Activated CD4-positive, alpha-beta T cell treated with anti-CD3 and anti-CD28 coated beads, Interleukin-2, Interleukin-6, amounts not matched to agents 100 ng/mL and 50 ng/mL, durations not matched to agents 16 hours and 8 hours (primary cell): Measurements from ENCODE around the gene PTPRS.
"Not testable (repeated sequence)": the region's sequence is repeated elsewhere in the genome, so short reads cannot be mapped to it uniquely, and the experiment has no call there.

ENCODE experiments used
- DNase-seq: peaks from one replicate; pipeline ENCODE4 v3.0.0-alpha.2; 2020

The PTPRS gene

DNA sequence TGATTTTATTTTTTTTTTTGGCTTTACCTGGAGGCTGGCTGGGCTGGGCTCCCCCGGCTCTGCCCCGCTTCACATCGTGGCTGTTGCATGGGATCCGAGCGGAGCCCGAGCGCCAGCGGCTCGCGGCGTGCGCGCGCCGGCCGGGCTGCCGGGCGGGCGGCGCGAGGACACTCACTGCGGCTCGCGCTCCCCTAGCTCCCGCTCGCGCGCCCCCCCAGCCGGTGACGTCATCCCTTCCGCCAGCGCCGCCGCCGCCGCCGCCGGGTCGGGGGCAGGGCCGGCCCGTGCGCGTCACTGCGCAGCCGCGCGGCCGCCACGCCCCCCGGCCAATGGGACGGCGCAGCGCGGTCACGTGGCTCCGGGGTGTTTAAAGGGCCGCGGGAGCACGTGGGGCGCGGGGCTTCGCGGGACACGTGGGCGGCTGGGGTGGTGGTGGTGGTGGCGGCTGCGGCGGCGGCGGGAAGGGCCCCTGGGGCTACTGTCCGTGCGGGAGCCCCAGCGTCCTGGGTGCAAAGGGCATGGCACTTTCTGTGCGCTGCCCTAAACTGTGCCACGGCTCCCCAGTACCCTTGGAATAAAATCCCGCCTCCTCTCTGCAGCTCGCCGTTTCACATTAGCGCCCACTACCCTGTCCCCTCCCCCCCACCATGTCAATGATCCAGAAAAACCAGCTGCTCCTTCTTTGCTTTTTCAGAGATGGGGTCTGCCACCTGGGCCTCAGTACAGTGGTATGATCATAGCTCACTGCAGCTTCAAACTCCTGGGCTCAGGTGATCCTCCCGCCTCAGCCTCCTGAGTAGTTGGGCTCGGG, at the start of gene PTPRS:
Gene PTPRS, minus strand, starts transcription at position 176 of the 811 bp plus-strand sequence. CDS start 54,672 bp downstream, outside the sequence.
- DNase-seq, result peak; percentile 55

DNA sequence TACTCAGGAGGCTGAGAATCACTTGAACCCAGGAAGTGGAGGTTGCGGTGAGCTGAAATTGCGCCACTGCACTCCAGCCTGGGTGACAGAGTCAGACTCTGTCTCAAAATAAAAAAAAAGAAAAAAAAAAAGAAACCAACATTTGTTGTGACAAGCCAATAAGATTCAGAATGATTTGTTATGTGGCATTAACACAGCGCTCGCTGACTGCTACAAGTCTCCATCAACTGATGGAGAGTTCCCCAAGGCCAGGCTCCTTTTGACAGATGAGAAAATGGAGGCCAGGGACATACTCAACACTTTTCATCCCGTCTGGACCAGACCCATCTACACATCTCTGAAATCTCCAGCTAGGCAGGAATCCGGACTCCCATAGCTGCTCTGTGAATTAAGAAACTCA, 48.7 kb upstream of the PTPRS start:
- no peak for DNase-seq

DNA sequence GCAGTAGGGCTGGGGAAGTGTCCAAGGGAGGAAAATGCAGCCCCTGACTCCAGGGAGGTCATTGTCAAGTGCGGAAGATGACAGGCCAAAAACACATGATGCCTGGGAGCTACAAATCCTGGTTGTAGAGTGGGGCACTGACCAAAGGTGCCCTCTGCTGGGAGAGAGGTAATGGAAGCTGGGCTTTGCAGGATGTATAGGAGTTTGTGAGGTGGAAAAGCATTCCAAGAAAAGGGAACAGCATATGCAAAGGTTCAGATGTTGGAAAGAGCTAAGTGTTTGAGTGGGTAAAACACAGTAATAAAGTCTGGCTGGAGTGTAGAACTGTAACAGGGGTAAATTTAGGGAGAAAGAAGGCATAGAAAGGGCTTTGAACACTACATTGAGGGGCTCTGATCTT, 46.9 kb upstream of the PTPRS start:
- DNase-seq, result no peak

DNA sequence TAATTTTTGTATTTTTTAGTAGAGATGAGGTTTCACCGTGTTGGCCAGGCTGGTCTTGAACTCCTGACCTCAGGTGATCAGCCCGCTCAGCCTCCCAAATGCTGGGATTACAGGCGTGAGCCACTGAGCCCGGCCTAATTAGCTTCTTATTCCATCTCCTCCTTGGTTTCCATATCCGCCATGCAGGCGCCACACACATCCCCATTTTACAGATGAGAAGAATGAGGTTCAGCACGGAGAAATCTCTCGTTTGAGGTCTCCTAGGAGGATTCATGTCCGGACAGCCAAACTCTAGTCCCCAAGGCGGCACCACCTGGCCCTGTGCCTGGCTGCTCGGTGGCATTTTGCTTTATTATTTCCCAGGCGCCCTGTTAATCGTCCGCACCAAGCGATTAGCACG, 46.2 kb upstream of the PTPRS start:
- DNase-seq, result no peak

DNA sequence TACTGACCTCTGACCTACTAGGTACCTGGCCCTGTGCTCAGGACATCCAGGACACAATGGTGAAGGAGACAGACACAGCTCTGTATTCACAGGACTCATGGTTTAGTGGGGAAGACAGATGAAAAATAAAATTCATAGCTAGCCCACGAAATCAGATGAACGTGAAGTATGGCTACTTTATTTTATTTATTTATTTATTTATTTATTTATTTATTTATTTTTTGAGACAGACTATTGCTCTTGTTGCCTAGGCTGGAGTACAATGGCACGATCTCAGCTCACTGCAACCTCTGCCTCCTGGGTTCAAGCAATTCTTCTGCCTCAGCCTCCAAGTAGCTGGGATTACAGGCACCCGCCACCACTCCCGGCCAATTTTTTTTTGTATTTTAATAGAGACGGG, 40.6 kb upstream of the PTPRS start:
- not testable (repeated sequence) for DNase-seq

DNA sequence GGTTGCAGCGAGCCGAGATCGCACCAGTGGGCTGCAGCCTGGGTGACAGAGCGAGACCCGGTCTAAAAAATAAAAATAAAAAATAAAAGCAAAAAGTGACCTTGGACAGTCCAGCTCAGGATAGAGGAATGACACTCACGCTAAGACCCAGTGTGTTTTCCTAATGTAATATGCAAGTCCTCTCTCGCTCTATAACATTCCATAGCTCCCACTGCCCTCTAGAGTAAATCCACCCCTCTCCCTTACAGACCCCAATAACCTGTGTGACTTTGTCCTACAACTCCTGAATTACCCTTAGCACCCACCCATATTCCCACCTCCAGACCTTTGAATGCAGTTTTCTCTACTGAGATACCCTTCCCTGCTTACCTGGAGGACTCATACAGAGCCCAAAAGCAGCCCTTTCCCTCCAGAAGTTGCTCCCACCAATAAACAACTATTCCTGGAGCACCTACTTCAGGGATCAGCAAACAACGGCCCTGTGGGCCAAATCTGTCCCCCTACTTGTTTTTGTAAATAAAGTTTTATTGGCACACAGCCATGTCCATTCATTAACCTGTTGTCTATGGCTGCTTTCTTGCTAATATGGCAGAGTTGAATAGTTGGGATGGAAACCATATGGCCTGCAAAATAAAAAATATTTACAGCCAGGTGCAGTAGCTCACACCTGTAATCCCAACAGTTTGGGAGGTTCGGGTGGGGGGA, 39.8 kb upstream of the PTPRS start:
- no peak for DNase-seq

DNA sequence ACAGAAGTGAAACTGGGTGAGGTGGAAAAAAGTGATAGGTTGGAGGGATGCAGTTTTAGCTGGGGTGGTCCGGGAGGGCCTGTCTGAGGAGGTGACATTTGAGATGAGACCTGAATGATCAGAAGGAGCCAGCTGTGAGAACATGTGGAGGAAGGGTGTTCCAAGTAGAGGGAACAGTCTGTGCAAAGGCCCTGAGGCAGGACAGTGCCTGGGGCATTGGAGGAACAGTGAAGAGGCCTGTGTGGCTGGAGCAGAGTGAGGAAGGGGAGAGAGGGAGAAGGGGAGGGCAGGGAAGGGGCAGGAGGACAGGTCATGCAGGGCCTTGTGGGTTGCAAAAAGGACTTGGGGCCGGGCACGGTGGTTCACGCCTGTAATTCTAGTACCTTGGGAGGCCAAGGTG, 36.3 kb upstream of the PTPRS start:
- no peak for DNase-seq

DNA sequence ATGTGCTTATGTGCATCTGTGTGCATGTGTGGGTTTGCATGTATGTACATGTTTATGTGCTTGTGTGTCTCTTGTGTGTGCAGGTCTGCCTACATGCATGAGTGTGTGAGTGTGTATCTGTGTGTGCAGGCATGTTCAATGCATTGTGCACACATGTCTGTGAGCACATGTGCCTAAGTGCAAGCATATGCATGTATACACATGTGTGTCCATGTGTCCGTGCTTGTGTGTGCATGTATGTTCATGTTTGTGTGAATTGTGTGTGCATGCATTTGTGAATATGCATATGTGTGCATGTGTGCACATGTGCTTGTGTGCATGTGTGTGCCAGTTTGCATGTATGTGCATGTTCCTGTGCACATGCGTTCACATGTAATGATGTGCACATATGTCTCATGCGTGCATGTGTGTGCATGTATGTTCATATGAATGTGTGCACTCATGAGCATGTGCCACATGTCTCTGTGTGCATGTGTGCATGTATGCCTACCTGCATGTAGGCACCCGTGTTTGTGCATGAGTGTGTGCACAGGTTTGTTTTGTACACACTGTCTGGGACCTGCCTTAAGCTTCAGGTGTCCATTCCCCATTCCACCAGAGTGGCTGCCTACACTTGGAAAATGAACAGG, 32.1 kb upstream of the PTPRS start:
- DNase-seq, result no peak

DNA sequence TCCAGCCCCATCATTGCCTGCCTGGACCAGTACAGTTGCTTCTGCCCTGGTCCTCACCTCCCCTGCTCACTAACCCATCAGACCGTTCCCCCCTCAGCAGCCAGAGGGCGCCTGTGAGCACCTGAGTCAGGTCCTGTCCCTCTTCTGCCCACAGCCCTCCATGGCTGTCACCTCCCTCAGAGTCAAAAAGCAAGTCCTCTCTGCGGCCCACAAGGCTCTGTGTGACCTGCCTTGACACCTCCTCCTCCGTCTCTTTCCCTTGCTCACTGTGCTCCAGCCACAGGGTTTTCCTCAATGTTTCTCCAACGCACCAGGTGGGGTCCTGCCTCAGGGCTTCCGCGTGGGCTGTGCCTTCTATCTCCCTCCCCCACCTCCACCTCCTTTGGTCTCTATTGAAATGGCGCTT, 29.4 kb upstream of the PTPRS start:
- DNase-seq, result peak; percentile 68

DNA sequence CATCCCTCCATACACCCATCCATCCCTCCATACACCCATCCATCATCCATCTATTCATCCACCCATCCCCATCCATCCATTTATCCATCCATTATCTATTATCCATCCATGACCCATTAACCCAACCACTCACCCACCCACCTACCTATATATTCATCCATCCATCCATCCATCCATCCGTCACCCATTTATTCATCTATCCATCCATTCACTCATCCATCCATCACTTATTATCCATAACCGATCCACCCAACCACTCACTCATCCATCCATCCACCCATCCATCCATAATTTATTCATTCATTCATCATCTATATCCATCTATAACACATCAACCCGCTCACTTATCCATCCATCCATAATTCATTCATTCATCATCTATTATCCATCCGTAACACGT, 28.7 kb upstream of the PTPRS start:
- no peak for DNase-seq

DNA sequence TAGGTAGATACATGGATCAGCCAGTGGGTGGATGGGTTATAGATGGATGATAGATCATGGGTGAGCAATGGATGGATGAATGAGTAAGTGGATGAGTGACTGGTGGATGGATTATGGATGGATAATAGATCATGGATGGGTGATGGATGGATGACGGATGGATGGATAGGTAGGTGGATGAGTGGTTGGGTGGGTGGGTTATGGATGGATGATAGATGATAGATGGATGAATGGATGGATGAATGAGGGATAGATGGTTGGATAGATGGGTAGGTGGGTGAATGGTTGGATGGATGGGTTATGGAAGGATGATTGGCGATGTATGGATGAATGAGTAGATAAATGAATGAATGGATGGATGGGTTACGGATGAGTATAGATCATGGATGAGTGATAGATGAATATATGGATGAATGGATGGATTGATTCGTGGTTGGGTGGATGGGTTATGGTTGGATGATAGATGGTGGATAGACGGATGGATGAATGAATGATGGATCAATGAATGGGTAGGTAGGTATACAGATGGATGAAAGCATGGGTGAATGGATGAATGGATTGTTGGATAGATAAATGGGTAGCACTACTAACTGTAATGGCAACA, 27.0 kb upstream of the PTPRS start:
- DNase-seq, result no peak

DNA sequence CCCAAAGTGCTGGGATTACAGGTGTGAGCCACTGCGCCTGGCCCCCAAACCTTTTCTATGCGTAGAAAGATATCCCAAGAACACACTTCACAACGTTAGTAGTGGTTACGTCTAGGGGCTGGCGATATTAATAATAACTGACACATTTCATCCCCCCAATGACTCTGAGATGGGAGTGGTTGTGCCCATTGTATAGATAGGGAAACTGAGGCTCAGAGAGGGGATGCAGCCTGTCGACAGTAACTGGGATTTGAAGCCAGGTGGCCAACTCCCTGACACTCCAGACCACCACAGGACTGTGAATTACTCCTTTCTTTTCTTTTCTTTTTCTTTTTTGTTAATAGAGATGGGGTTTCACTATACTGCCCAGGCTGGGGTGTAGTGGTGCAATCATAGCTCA, 25.3 kb upstream of the PTPRS start:
- DNase-seq, result no peak

DNA sequence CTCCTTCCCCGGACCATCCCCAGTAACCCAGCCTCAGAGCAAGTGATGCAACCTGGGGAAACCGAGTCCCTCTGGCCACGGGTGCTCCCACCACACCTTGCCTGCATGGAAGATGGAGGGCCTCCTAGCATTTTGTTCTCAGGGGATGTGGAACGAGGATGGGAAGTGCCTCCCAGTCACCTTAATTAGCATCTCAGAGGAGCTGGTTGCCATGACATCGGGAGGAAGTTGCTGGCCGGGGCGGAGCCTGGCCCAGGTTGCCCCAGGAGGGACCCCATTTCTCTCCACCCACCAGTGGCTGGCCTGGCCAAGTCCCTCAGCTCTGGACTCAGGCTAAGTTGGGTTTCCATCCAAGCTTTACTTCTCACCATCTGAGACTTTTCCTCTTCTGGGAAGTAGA, 24.1 kb upstream of the PTPRS start:
- no peak for DNase-seq

DNA sequence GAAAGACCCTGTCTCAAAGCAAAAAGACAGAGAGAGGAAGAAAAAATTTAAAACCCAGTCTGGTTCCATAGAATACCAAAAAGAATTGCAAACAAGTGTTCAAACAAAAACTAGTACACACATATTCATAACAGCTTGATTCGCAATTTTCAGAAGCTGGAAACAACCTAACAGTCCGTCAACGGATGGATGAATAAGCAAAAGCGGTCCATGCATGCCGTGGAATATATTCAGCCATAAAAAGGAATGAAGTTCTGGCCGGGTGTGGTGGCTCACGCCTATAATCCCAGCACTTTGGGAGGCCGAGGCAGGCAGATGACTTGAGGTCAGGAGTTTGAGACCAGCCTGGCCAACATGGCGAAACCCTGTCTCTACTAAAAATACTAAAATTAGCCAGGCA, 21.2 kb upstream of the PTPRS start:
- DNase-seq, result not testable (repeated sequence)

DNA sequence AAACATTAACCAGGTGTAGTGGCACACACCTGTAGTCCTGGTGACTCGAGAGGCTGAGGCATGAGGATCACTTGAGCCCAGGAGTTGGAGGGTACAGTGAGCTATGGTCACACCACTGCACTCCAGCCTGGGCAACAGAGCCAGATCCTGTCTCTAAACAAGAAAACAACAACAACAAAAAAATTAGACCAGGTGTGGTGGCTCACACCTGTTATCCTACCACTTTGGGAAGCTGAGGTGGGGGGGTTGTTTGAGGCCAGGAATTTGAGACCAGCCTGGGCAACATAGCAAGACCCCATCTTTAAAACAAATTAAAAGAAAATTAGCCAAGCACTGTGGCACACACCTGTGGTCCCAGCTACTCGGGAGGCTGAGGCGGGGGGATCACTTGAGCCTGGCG, 20.8 kb upstream of the PTPRS start:
- DNase-seq, result no peak

DNA sequence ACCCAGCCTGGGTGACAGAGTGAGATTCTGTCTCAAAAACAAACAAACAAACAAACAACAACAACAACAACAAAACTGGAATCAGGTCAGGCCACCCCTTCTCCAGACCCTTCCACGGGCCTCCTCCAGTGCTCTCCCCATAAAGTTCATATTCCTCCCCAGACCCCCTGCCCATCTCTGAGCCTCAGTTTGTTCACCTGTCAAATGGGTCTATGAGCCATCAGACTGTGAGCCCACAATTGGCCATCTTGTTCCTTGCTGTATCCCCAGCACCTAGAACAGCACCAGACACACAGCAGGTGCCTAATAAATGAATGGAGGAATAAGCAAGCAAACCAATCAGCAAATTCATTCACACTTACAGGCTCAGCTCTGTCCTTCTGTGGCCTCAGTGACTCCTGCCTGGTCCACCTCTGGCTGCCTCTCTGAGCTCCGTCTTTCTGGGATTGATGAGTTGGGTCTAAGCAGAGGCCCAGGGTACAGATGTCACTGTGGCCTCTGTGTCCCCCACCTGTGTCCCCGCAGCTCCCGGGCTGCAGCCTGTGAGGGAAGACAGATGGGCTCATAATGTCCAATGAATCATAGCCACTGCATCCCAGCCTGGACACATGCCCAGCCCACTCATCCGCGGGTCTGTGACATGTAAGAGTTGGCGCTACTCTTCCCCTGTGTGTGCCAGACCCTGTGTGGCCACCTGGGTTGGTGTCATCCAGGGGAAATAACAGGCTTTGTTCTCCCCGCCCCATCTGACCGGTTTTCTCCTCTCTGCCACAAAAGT, 19.6 kb upstream of the PTPRS start:
- no peak for DNase-seq

DNA sequence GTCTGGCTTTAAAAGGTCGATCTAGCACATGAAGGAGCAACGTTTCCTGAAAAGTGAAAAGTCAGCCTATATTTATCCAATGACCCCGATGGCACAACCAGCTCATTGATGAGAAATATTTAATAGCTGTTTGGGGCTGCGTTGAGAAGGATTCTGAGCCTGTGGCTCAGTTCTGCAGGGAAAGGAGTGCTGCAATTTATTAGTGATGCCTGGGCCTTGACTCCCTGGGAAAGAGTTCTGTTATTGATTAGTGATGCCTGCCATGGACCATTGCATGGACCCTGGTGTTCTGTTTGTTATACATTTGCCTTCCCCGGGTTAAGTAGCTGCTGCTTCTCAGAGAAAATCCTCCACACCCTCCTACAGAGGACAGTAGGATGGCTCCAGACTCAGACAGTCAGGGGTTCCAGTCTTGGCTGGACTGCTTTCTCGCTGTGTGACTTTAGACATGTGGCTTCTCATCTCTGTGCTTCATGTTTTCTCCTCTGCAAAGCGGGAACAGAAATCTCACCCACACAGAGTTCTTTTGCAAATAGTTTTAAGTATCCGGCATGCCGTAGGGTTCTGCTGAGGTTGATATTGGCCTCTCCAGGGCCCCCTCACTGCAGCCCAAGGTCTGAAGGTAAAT, 17.7 kb upstream of the PTPRS start:
- DNase-seq, result no peak

DNA sequence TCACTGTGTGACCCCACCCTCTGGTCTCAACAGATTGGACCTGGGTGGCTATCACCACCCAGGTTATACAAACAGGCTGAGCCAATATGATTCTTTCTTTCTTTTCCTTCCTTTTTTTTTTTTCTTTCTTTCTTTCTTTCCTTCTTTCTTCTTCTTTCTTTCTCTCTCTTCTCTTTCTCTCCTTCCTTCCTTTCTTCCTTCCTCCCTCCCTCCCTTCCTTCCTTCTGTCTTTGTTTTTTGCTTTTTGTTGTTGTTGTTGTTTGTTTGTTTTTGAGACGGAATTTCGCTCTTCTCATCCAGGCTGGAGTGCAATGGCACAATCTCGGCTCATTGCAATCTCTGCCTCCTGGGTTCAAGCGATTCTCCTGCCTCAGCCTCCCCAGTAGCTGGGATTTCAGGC, 17.0 kb upstream of the PTPRS start:
- no peak for DNase-seq

DNA sequence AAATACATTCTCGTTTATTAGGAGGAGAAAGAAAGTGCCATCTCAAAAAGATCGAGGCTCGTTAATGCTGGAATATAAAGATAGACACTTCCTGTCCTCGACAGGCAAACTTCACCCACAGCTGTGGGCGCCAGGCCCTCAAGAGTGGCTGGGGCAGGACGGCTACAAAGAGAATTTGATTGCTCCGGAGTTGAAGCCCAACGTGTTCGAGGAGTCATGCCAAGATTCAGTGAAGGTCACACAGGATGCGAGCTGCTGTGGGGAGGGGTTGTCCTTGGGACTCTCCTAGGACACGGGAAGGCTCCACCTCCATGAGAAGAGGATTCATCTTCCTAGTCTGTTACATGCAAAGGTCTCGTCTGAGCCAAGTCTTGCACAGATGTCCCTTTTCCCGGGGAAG, 16.3 kb upstream of the PTPRS start:
- DNase-seq, result no peak

DNA sequence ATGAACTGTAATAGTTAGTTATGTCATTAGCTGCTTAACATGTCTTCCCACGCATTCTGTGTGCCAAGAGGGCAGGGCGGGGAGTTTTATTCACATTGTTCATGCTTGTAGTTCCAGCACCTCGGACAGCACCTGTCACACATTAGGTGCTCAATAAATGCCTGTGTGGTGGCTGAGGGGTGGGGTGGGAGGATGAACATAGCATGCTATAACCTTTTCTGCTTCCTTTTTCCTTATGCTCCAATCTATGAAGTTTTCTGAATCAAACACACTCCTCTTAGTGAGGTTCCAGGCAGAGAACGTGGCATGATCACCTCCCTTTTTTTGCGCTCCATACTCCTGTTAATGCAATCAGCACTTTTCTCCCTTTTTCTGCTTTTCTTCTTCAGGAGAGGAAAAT, 15.8 kb upstream of the PTPRS start:
- no peak for DNase-seq

DNA sequence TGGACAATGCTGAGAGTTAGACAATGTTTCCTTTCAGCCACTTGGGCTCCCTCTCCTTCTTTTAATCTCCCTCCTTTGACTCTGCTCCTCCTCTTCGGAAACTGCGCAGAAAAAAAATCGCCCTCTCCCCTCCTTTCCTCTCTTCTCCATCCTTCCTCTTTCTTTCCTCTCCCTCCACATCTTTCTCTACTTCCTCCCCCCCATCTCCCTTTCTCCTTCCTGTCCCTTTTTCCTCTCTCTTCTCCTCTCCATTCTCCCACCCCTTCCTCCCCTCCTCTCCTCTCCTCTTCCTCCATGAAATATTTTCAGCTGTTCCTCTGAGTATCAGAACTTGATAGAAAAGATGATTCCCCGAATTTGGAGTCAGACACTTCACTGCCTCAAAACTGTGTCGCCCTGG, 15.1 kb upstream of the PTPRS start:
- no peak for DNase-seq

DNA sequence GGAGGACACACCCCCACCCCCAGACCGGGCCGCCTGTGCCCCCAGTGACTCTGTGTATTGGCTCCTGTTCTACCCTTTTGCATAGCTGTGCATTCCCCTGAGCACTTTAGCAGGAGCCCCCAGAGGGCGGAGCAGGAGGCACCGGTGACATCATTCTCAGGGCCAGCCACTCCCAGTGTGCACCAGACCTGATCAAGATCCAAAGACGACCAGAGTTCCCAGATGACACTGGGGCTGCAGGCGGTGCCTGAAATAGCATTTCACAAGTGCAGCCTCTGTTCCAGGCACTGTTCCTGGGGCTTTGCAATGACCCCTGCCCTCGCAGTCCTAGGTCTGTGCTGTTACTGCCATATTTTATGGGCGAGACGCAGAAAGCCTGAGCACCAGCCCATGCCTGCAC, 14.5 kb upstream of the PTPRS start:
- DNase-seq, result no peak
